ENCODE measurements around the gene ZBTB1. TPM values are rescaled to one million over a fixed set of nuclear protein-coding genes. Genes with fewer than 3 reads are reported as not detected.

Gene ZBTB1
- total RNA-seq, 1 experiment from 2014 or later = 24.7 TPM

DNA sequence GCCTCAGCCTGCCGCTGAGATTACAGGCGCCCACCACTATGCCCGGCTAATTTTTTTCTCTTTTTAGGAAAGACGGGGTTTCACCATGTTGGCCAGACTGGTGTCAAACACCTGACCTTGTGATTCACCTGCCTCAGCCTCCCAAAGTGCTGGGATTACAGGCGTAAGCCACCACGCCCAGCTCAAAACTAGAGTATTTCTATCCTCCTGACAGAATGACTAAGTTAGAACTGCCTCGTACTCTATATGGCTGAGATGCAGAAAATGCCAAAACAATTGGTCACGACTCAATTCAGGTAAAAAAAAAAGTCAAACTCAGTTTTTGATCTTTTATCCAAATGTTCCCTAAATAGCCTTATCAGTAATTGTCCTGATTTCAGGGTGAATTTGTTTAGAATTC is 28.1 kb upstream of the ZBTB1 start:
- DNase-seq (ENCODE audit: low spot score) = no peak
- Mint-ChIP-seq H3K4me1 (peaks cover 13% of the 10 kb centered on the region; the same call in 1 of the 2 replicates), H3K4me3 (no peak overlapping the region), H3K27me3 (ENCODE audit: low read depth) (no peaks in the 10 kb centered on the region), H3K36me3 (no peaks in the 10 kb centered on the region; the same call in 1 of the 2 replicates), H3K27ac (0 out of 2 replicates have a peak overlapping the region, but pooled peaks have one; percentile 8), H3K9me3 (no peaks in the 10 kb centered on the region)
- CTCF ChIA-PET = interaction anchor here (1.0 to 1.5 kb wide), 2 partner anchors 35 to 132 kb away, joined by 4 to 5 read pairs; no protein-coding TSS in a partner anchor
- POLR2A ChIA-PET = interaction anchor here (0.6 kb wide), 1 partner anchor 584 kb away, joined by 3 read pairs; no protein-coding TSS in a partner anchor
- no peak for TF ChIP-seq ELF4 (CRISPR knock-in tag; IDR thresholded peaks at IDR 0.05; ENCODE audit: low read depth)
- no peak for TF ChIP-seq OVOL2 (CRISPR knock-in tag; IDR thresholded peaks at IDR 0.05; ENCODE audit: borderline replicate concordance)
- TF ChIP-seq PRRX2 (CRISPR knock-in tag; IDR thresholded peaks at IDR 0.05) = no peak
- TF ChIP-seq, protein P1, sequence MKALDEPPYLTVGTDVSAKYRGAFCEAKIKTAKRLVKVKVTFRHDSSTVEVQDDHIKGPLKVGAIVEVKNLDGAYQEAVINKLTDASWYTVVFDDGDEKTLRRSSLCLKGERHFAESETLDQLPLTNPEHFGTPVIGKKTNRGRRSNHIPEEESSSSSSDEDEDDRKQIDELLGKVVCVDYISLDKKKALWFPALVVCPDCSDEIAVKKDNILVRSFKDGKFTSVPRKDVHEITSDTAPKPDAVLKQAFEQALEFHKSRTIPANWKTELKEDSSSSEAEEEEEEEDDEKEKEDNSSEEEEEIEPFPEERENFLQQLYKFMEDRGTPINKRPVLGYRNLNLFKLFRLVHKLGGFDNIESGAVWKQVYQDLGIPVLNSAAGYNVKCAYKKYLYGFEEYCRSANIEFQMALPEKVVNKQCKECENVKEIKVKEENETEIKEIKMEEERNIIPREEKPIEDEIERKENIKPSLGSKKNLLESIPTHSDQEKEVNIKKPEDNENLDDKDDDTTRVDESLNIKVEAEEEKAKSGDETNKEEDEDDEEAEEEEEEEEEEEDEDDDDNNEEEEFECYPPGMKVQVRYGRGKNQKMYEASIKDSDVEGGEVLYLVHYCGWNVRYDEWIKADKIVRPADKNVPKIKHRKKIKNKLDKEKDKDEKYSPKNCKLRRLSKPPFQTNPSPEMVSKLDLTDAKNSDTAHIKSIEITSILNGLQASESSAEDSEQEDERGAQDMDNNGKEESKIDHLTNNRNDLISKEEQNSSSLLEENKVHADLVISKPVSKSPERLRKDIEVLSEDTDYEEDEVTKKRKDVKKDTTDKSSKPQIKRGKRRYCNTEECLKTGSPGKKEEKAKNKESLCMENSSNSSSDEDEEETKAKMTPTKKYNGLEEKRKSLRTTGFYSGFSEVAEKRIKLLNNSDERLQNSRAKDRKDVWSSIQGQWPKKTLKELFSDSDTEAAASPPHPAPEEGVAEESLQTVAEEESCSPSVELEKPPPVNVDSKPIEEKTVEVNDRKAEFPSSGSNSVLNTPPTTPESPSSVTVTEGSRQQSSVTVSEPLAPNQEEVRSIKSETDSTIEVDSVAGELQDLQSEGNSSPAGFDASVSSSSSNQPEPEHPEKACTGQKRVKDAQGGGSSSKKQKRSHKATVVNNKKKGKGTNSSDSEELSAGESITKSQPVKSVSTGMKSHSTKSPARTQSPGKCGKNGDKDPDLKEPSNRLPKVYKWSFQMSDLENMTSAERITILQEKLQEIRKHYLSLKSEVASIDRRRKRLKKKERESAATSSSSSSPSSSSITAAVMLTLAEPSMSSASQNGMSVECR (CRISPR knock-in tag; IDR thresholded peaks at IDR 0.05; ENCODE audit: borderline replicate concordance) = no peak
- no peak for TF ChIP-seq SOX15 (CRISPR knock-in tag; IDR thresholded peaks at IDR 0.05)
- no peak for TF ChIP-seq IRF1 (CRISPR knock-in tag; IDR thresholded peaks at IDR 0.05)
- TF ChIP-seq ESRRA (CRISPR knock-in tag; IDR thresholded peaks at IDR 0.05; ENCODE audit: borderline replicate concordance) = no peak
- TF ChIP-seq GABPB1 (CRISPR knock-in tag; IDR thresholded peaks at IDR 0.05) = no peak
- no peak for TF ChIP-seq ZNF232 (CRISPR knock-in tag; IDR thresholded peaks at IDR 0.05)
- no peak for TF ChIP-seq STAT6 (CRISPR knock-in tag; conservative IDR thresholded peaks at IDR 0.05; ENCODE audit: low read depth)
- TF ChIP-seq GRHL2 (CRISPR knock-in tag; IDR thresholded peaks at IDR 0.05; ENCODE audit: insufficient replicate concordance, severe bottlenecking) = no peak
- no peak for TF ChIP-seq ATF1 (CRISPR knock-in tag; IDR thresholded peaks at IDR 0.05)
- TF ChIP-seq, protein P2, sequence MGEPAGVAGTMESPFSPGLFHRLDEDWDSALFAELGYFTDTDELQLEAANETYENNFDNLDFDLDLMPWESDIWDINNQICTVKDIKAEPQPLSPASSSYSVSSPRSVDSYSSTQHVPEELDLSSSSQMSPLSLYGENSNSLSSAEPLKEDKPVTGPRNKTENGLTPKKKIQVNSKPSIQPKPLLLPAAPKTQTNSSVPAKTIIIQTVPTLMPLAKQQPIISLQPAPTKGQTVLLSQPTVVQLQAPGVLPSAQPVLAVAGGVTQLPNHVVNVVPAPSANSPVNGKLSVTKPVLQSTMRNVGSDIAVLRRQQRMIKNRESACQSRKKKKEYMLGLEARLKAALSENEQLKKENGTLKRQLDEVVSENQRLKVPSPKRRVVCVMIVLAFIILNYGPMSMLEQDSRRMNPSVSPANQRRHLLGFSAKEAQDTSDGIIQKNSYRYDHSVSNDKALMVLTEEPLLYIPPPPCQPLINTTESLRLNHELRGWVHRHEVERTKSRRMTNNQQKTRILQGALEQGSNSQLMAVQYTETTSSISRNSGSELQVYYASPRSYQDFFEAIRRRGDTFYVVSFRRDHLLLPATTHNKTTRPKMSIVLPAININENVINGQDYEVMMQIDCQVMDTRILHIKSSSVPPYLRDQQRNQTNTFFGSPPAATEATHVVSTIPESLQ (CRISPR knock-in tag; IDR thresholded peaks at IDR 0.05) = no peak
- no peak for TF ChIP-seq CREB1 (CRISPR knock-in tag; IDR thresholded peaks at IDR 0.05)
- no peak for TF ChIP-seq ZNF317 (CRISPR knock-in tag; IDR thresholded peaks at IDR 0.05; ENCODE audit: borderline replicate concordance, low read depth)
- no peak for TF ChIP-seq AR (CRISPR knock-in tag; IDR thresholded peaks at IDR 0.05)
- no peak for ATAC-seq
